Astrocyte (in vitro differentiated cells and primary cell): ENCODE measurements around the gene PFKL.

Experiments used
- CTCF ChIP-seq: IDR thresholded peaks from 2 replicates; pipeline ENCODE4 v1.5.1; 2011; ENCODE audit warnings: low read depth, mild to moderate bottlenecking, inconsistent platforms, low read length, moderate library complexity; ENCODE audit not compliant: insufficient read depth
- EZH2 ChIP-seq: IDR thresholded peaks from 2 replicates; pipeline ENCODE4 v1.6.1; 2012; ENCODE audit warnings: mild to moderate bottlenecking, low read length, inconsistent platforms; ENCODE audit not compliant: insufficient read depth

- TF ChIP-seq CTCF: no peak
- TF ChIP-seq EZH2: no peak
Observed at GRCh38 chr21:44313451-44313850, 13.6 kb downstream of the PFKL start.
